A549 (cell line): ENCODE measurements around the gene NKX6-1. TPM values are rescaled to one million over a fixed set of nuclear protein-coding genes. Genes with fewer than 3 reads are reported as not detected.

Source experiments
- ATAC-seq, 2 experiments: fragments of 200-7000 bp in 1 of 2; fragments of >200 bp in 1 of 2; cut with Nextera tagmentation in 1 of 2; cut with Tn5 transposase in 1 of 2; 3 replicates each; pipeline versions ENCODE4 v1.8.0 to v1.9.1; 2018 to 2020; ENCODE audit warnings: mild to moderate bottlenecking in 1 of 2, moderate library complexity in 1 of 2
- CTCF ChIA-PET: fragments of 300-600 bp; sonication (Branson Sonifier 250); formaldehyde crosslinking; extraction: SDS; loops from one replicate; lab custom pipeline; 2021; ENCODE audit warnings: antibody characterized with exemption, inconsistent platforms; lab: Yijun Ruan, JAX
- POLR2A ChIA-PET: fragments of 350-600 bp; formaldehyde crosslinking; extraction: SDS; loops from one replicate; lab custom pipeline; 2021; ENCODE audit warnings: antibody characterized with exemption, inconsistent platforms; lab: Yijun Ruan, JAX
- DNase-seq, 2 experiments: peaks; one replicate each; pipeline versions ENCODE4 v3.0.0 to v3.0.0-alpha.2; 2011 to 2016; ENCODE audit warnings: low read depth in 1 of 2, low spot score in 1 of 2
- FAIRE-seq: peaks from 2 replicates; lab custom pipeline; 2011; peaks lifted over from hg19 to GRCh38; lab: Jason Lieb, UNC
- H3K27ac ChIP-seq, 2 experiments: fragments of >200 bp; sonication (Bioruptor Twin); formaldehyde crosslinking; 3 replicates each; pipeline ENCODE4 v1.5.1; 2016 to 2017
- H3K4me1 ChIP-seq: fragments of >200 bp; sonication (Bioruptor Twin); formaldehyde crosslinking; 3 replicates; pipeline ENCODE4 v1.6.1; 2016
- H3K4me2 ChIP-seq: fragments of >200 bp; sonication (Bioruptor Twin); formaldehyde crosslinking; 3 replicates; pipeline ENCODE4 v1.6.1; 2016
- H3K4me3 ChIP-seq: fragments of >200 bp; sonication (Bioruptor Twin); formaldehyde crosslinking; 3 replicates; pipeline ENCODE4 v1.5.1; 2016
- H3K9me3 ChIP-seq: fragments of >200 bp; sonication (Bioruptor Twin); formaldehyde crosslinking; 3 replicates; pipeline ENCODE4 v1.6.1; 2016
- BCL3 ChIP-seq: fragments of >200 bp; sonication (Bioruptor Twin); formaldehyde crosslinking; IDR thresholded peaks from 3 replicates; pipeline ENCODE4 v1.6.1; 2016
- CBX2 ChIP-seq: fragments of 200-600 bp; sonication (generic); IDR thresholded peaks from 2 replicates; pipeline ENCODE4 v1.6.1; 2016; ENCODE audit warnings: low read depth, mild to moderate bottlenecking, borderline replicate concordance
- CEBPB ChIP-seq, 2 experiments: fragments of >200 bp in 1 of 2; sonication (Bioruptor Twin) in 1 of 2; formaldehyde crosslinking in 1 of 2; IDR thresholded peaks; 2 replicates each; pipeline ENCODE4 v1.6.1; 2012 to 2016
- CTCF ChIP-seq: fragments of >200 bp; sonication (Bioruptor Twin); formaldehyde crosslinking; IDR thresholded peaks from 3 replicates; pipeline ENCODE4 v1.5.1; 2016
- EHF ChIP-seq: fragments of 250-450 bp; sonication (Bioruptor Pico); IDR thresholded peaks from 2 replicates; pipeline ENCODE4 v1.5.0; 2020; ENCODE audit warnings: mild to moderate bottlenecking
- ELK1 ChIP-seq: fragments of 150-350 bp; IDR thresholded peaks from 2 replicates; pipeline ENCODE4 v1.6.1; 2014; ENCODE audit warnings: low read depth, mild to moderate bottlenecking, low read length
- ESRRA ChIP-seq: fragments of 150-350 bp; IDR thresholded peaks from 2 replicates; pipeline ENCODE4 v1.6.1; 2014; ENCODE audit warnings: mild to moderate bottlenecking, low read length, borderline replicate concordance
- FOSL2 ChIP-seq, 2 experiments: fragments of 450-650 bp in 1 of 2; fragments of >200 bp in 1 of 2; sonication (Bioruptor Twin) in 1 of 2; formaldehyde crosslinking; IDR thresholded peaks; 2 replicates each; pipeline versions ENCODE4 v1.5.0 to v1.6.1; 2016 to 2020; ENCODE audit warnings: mild to moderate bottlenecking in 1 of 2, moderate library complexity in 1 of 2
- HDAC2 ChIP-seq: fragments of 200-600 bp; sonication (generic); IDR thresholded peaks from 2 replicates; pipeline ENCODE4 v1.6.1; 2016
- HES2 ChIP-seq: fragments of >200 bp; sonication (Bioruptor Twin); formaldehyde crosslinking; IDR thresholded peaks from 2 replicates; pipeline ENCODE4 v1.6.1; 2016
- HEYL ChIP-seq: fragments of 250-450 bp; sonication (Bioruptor Pico); IDR thresholded peaks from 2 replicates; pipeline ENCODE4 v1.8.0; 2021; ENCODE audit warnings: mild to moderate bottlenecking, moderate library complexity
- JUN ChIP-seq, 2 experiments: fragments of >200 bp; sonication (Bioruptor Twin); formaldehyde crosslinking; IDR thresholded peaks; 2 replicates in 1 of 2; 3 replicates in 1 of 2; pipeline ENCODE4 v1.6.1; 2016 to 2017
- KDM5A ChIP-seq: fragments of 200-600 bp; sonication (generic); IDR thresholded peaks from 2 replicates; pipeline ENCODE4 v1.6.1; 2016; ENCODE audit warnings: antibody characterized with exemption, mild to moderate bottlenecking
- MYC ChIP-seq: IDR thresholded peaks from 2 replicates; pipeline ENCODE4 v1.6.1; 2012; ENCODE audit warnings: mild to moderate bottlenecking, inconsistent platforms, low read length, improper control_type of control experiment, borderline replicate concordance
- NFE2L2 ChIP-seq: fragments of 150-350 bp; conservative IDR thresholded peaks from 2 replicates; pipeline ENCODE4 v1.6.1; 2014; ENCODE audit warnings: low read length
- NPAS2 ChIP-seq: fragments of 250-450 bp; sonication (Bioruptor Pico); IDR thresholded peaks from 2 replicates; pipeline ENCODE4 v1.8.0; 2022; ENCODE audit warnings: mild to moderate bottlenecking, moderate library complexity, borderline replicate concordance
- RAD21 ChIP-seq, 2 experiments: fragments of >200 bp in 1 of 2; sonication (Bioruptor Twin) in 1 of 2; formaldehyde crosslinking in 1 of 2; IDR thresholded peaks in 1 of 2; conservative IDR thresholded peaks in 1 of 2; 2 replicates in 1 of 2; 3 replicates in 1 of 2; pipeline ENCODE4 v1.6.1; 2012 to 2018; ENCODE audit warnings: inconsistent platforms in 1 of 2
- RARB ChIP-seq: fragments of 250-450 bp; sonication (Bioruptor Pico); IDR thresholded peaks from 2 replicates; pipeline ENCODE4 v1.8.0; 2021; ENCODE audit warnings: mild to moderate bottlenecking, moderate library complexity
- RFX5 ChIP-seq: fragments of 450-650 bp; IDR thresholded peaks from 2 replicates; pipeline ENCODE4 v1.7.1; 2014; ENCODE audit warnings: antibody characterized with exemption, mild to moderate bottlenecking, moderate library complexity
- SMC3 ChIP-seq: fragments of >200 bp; sonication (Bioruptor Twin); formaldehyde crosslinking; IDR thresholded peaks from 3 replicates; pipeline ENCODE4 v1.6.1; 2018; ENCODE audit warnings: inconsistent platforms
- SREBF2 ChIP-seq: fragments of 450-650 bp; IDR thresholded peaks from 2 replicates; pipeline ENCODE4 v1.6.1; 2014; ENCODE audit warnings: mild to moderate bottlenecking, moderate library complexity
- ZC3H11A ChIP-seq: fragments of 450-650 bp; IDR thresholded peaks from 2 replicates; pipeline ENCODE4 v1.6.1; 2014; ENCODE audit warnings: antibody characterized with exemption, mild to moderate bottlenecking
- WGBS: methylation state at CpG from one replicate; pipeline ENCODE4 v1.1.6; 2017; ENCODE audit errors: missing lambda C conversion rate; 5-methylcytosine and 5-hydroxymethylcytosine counted together
- polyA plus RNA-seq, 4 experiments: library from polyadenylated mRNA; depleted of rRNA in 3 of 4; stranded (reverse); fragments of >200 nt; fragmentation: RNase III in 1 of 4; extraction: RNeasy Plus Mini Kit Qiagen cat#74134 plus additional on column Dnase treatment in 1 of 4; gene quantifications; 2 replicates in 3 of 4; 3 replicates in 1 of 4; pipeline ENCODE4 v1.2.3, GENCODE V29; 2011 to 2017

NKX6-1 gene
- polyA plus RNA-seq, 2 of the 4 experiments (the other 2 are of a cell fraction), result 0.13 to 0.28 TPM

GRCh38 chr4:84480082-84480481 is 19.0 kb downstream of the NKX6-1 start:
- no peak overlapping the region for H3K4me3 ChIP-seq
- WGBS, result 71% methylated on average over 4 of the region's 4 CpGs
- CTCF ChIA-PET, result interaction anchor here (1.2 kb wide), 1 partner anchor 22 kb away, joined by 3 read pairs; no protein-coding TSS in a partner anchor
- FAIRE-seq, result no peak
- TF ChIP-seq KDM5A (no peak), CTCF (no peak), NPAS2 (CRISPR knock-in tag) (no peak), MYC (no peak), HDAC2 (no peak), EHF (CRISPR knock-in tag) (no peak), SMC3 (no peak), BCL3 (no peak), CEBPB (IDR thresholded peaks at IDR 0.05) (no peak), ESRRA (no peak), HES2 (no peak)
- no peaks in the 10 kb centered on the region for H3K4me1 ChIP-seq
- POLR2A ChIA-PET, result no interaction called here
- H3K27ac ChIP-seq, result no peak overlapping the region
- H3K9me3 ChIP-seq, result no peaks in the 10 kb centered on the region
- ATAC-seq, result no peak
- no peak overlapping the region for H3K4me2 ChIP-seq
- no peak for DNase-seq

- DNase-seq (no peak), ATAC-seq (peak in 1 of 2 experiments; percentile 65; a peak in 2 of 6 replicates), FAIRE-seq (no peak)
- no peaks in the 10 kb centered on the region for H3K4me1 ChIP-seq
- TF ChIP-seq RAD21 (conservative IDR thresholded peaks at IDR 0.05 in 1 of 2, IDR thresholded peaks at IDR 0.05 in 1 of 2) (0 out of 5 replicates have a peak, but pooled peaks of 1 of the 2 experiments have one; percentile 2), NFE2L2 (no peak)
- H3K4me2 ChIP-seq, result no peak overlapping the region
- POLR2A ChIA-PET, result no interaction called here
- CTCF ChIA-PET, result interaction anchor here (1.2 kb wide), 1 partner anchor 23 kb away, joined by 3 read pairs; no protein-coding TSS in a partner anchor
- 31% methylated on average over 6 of the region's 6 CpGs for WGBS
- H3K27ac ChIP-seq, result no peak overlapping the region
- no peak overlapping the region for H3K4me3 ChIP-seq
- no peaks in the 10 kb centered on the region for H3K9me3 ChIP-seq
Observed at GRCh38 chr4:84479663-84480062, 19.4 kb downstream of the NKX6-1 start.

- H3K4me1 ChIP-seq, result no peaks in the 10 kb centered on the region
- no peak for TF ChIP-seq ZC3H11A
- TF ChIP-seq SREBF2, result no peak
- TF ChIP-seq JUN (IDR thresholded peaks at IDR 0.05), result no peak
- TF ChIP-seq HES2, result no peak
- TF ChIP-seq FOSL2 (IDR thresholded peaks at IDR 0.05), result no peak
- no peak for TF ChIP-seq FOSL2 (CRISPR knock-in tag; IDR thresholded peaks at IDR 0.05)
- no peak for TF ChIP-seq HEYL
- no peak for TF ChIP-seq CBX2
- no peak for TF ChIP-seq RFX5
- TF ChIP-seq RARB (CRISPR knock-in tag), result no peak
- no peak for TF ChIP-seq ELK1
- TF ChIP-seq NFE2L2, result no peak
- FAIRE-seq (no peak), DNase-seq (no peak), ATAC-seq (no peak)
- CTCF ChIA-PET, result interaction anchor here (1.1 kb wide), 1 partner anchor 833 kb away, joined by 3 read pairs; no protein-coding TSS in a partner anchor
- WGBS, result 22% methylated on average over 1 of the region's 1 CpG
- H3K27ac ChIP-seq, result no peak overlapping the region
- no peak overlapping the region for H3K4me3 ChIP-seq
- POLR2A ChIA-PET, result no interaction called here
- H3K9me3 ChIP-seq, result no peaks in the 10 kb centered on the region
- H3K4me2 ChIP-seq, result no peak overlapping the region
Observed at GRCh38 chr4:84477738-84478137, 21.4 kb downstream of the NKX6-1 start.
